NCI-H2029 (cell line): ENCODE data around the gene PSAPL1.
A peak's percentile ranks its signal among the peaks of the same experiment; 100 is the strongest.

Experiments used
- DNase-seq: peaks from one replicate; lab custom pipeline; 2025; lab: John Stamatoyannopoulos, UW

Gene PSAPL1

DNA sequence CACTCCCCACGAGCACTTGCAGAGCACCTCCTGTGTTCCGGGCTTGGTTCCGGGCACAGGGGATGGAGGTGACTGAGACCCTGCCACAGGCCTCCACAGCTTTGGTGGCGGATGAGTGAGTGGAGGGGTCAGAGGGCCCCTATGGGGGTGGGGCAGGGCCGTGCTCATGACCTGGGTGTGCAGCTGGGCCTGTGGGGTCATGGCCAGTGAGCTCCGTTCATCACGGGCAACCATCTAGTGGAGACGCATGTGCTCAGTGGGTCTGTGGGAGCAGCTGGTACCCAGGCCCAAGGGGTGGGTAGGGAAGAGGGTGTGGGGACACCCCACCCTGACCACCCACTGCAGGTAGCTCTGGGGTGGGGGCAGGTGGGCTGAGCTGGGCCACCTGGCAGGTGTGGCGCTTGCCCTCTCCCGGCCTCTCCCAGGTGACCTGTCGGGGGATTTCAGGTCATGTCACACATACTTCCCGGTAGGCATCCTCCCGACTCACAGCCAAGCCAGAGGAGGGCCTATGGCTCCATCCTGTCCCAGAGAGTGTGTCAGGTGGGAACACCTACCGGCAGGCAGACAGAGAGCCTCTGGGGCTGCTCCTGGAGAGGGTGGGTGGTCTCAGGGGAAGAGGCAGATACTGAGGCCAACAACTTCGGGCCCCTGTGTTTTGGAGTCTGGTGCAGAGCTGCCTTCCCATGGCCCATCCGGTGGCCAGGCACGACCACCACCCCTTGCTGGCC lies 3.6 kb downstream of the PSAPL1 start:
- no peak for DNase-seq

DNA sequence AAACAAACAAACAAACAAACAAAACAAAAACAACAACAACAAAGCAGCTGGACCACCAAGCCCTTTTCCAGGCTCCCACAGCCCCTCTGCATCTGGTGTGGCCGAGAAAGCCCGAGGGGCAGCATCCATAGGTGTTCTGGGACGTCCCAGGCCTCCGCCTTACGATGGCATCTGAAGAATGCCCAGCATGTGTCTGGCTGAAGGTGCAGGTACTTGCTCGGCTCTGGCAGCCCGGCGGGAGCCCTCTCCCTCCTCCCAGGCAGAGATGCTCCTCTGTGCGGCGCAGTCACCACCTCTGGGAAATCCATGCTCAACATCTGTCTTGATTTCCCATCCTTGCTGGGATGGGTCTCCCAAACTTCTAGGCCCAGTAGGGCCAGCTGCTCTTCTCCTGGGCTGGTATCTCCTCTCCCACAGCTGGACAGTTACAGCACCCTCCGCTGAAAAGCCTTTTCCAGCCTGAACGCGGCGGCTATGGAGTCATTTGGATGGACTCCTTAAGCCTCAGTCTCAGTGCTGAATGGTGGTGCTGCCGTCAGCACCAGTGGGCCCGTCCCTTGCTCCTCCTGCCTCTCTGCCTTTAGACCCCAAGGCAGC lies 4.3 kb downstream of the PSAPL1 start:
- DNase-seq = no peak

DNA sequence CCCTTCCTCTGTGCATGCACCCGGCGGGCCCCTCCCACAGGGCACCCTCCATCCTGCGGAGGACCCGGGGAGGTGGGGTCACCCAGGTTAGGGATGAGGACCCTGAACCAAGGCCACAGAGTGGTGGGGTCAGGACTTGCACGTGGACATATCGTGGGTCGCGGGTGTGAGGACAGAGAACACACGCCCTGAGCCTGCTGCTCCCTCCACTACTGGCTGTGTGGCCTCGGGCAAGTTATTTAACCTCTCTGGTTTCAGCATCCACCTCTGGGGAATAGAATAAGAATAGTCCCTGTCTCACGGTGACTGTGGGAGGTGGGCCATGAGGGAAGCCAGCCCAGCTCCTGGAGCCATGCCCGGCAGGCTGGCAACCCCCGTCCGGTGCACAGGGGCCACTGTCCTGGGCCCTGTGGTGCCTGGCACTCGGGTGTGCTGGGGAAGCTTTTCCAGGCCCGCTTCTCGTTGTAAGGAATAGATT lies 5.1 kb downstream of the PSAPL1 start:
- DNase-seq = no peak

DNA sequence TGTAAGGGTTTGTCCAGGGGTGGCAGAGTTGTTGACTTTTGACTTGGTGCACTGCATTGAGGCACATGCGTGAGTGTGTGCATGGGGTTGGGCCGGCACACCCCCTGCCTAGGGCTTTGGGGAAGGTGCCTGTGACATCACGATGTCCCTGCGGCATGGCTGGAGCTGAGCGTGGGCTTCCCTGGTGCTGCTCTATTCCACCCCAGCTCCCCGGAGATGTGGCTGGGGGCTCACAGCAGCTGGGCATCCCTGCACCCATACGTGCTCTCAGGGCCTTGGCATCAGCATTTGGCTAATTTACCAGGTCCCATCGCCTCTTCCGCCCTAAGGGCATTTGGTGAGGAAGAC lies 5.7 kb downstream of the PSAPL1 start:
- no peak for DNase-seq

DNA sequence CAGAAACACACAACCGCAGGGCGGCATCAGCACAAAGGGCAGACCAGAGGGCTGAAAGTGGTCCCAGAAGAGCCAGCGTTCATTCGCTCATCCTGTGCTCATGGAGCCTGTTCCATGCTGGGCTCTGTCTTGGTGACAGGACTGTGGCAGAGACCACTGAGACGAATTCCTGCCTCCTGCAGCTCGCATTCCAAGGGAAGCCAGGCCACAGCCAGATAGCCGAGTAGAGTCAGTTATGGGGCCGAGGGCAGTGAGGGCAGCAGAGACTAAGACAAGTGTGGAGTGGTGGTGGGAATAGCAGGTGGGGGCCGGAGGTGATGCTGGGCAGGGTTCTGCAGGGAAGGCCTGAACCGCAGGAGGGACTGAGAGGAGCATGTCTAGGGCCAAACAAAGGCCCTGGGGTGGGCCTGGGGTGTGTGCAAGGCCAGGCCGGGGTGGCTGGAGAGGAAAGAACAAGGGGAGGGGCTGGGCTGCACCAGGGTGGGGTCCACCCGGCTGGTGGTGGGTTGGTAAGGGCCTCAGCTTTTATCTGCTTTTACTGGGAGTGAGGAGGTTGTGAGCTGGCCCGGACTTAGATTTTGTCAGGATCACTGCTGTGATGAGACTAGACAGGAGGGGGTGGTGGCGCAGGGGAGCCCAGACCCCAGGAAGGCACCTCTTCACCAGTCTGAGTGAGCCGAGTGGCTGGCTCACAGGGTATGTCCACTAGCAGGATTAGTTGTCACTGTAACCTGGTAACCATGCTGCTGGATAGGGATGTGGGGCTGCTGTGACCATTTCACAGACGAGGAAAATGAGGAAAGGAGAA lies 6.3 kb downstream of the PSAPL1 start:
- DNase-seq = no peak

DNA sequence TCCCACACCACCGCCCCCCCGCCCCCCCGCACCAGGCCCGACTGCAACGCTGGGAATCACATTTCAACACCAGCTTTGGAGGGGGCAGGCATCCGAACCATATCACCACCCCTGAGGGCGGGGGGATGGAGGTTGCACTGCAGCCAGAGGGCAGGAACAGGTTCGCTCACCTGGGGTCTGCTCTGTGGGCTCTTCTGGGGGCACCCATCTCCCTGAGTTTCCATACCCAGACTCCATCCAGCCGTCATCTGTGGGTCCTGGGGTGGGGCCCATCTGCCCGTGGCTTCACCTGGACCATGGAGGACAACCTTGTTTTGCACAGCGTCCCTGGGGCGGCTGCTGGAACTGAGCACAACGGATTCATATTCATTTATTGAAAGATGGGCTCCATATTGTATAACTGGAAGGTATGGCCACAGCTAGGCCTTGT lies 6.9 kb downstream of the PSAPL1 start:
- no peak for DNase-seq

DNA sequence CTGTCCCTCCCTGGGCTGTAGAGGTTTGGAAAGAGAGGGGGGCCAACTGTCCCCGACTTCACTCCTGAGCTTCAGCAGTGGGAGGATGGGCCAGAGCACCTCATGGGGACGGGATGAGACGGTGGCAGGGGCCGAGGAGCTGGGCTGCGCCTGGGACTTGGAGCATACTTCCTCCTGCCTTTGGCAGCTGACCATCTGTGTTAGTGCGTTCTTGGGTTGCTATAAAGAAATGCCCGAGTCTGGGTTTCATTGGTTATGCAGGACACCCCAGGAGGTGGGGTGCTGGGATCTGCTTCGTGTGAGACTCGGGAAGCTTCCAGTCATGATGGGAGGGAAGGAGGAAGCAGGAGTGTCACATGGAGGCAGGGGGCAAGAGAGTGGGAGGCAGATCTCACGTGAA lies 7.4 kb downstream of the PSAPL1 start:
- DNase-seq = no peak

DNA sequence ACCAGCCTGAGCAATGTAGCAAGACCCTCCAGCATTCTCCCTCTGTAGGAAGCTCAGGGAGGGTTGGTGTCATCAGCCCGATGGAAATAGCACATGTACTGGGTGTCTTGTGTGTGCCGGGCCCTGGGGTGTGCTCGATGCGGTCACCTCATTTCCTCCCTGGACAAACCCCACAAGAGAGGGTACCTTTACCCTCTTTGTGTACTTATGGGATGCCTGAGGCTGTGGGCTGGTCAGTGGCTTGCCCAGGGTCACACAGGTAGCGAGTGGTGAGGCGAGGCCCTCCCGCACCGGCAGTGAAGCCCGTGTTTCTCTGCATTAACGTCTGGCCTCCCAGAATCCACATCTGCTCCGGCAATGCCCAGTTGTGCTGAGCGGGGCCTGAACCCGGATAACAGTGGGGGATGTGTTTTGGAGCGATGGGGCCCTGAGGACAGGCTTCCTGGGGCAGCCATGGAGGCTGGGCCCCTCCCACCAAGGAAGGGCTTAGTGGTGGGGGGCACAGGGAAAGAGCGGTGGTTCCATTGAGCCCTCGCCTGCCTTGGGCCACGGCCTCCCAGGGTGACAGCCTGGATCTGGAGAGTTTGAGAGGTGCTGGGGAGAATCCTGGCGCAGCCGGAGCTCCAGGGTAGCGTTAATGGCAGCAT lies 8.1 kb downstream of the PSAPL1 start:
- no peak for DNase-seq

DNA sequence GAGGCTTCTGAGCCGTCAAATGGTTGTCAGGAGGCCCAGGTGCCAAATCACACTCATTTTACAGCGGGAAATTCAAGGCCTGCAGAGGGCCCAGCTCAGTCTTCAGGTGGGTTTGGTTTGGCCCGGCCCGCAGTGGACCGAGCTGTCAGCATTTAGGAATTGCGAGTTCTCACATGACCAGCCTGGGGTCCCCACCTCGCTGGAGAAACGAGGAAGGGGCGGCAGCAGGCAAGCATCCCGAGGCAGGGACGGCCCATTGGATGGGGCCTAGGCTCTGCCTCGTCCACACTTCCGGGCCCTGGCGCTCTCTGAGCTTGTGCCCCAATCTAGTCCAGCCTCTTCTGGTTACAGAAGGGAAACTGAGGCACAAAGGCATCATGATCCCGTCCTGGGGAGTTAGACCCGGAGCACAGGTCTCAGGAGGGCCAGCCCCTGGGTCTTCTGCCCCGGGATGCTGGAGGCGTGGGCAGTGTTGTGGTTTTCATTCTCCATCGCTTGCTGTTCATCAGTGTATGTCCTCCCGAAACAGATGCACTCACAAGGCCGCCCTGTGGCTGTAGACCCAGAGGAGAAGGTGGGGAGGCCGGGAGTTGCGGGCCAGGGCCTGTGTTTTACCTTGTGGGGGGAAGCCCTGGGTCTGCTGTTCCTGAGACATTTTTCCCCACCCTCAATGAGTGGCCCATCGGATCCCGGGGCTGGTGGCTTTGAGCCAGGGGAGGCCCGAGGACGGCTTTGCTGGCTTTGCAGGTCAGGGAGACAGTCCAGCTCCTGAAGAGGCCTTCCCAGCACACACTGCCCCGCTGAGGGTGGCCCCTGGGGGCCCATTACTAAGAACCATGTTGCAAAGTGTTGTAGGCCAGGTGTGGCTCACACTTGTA lies 8.9 kb downstream of the PSAPL1 start:
- no peak for DNase-seq

DNA sequence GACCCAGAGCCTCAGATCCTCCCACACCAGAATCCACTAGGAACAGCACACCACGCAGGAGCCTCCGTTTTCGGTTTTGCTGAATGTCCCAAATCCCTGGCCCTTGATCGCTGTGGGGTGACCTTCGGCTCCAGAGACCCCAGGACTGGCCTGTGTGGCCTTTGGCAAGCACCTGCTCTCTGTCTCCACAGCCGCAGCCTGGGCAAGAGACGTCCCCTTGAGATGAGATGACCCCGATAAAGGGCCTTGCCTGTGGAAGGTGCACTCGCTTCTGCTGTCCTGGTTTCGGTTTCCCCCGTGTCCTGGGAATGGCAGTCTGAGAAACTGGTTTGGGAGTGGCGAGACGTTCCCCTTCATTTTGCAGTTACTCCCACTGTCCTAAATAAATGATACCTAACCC lies 9.6 kb downstream of the PSAPL1 start:
- no peak for DNase-seq

DNA sequence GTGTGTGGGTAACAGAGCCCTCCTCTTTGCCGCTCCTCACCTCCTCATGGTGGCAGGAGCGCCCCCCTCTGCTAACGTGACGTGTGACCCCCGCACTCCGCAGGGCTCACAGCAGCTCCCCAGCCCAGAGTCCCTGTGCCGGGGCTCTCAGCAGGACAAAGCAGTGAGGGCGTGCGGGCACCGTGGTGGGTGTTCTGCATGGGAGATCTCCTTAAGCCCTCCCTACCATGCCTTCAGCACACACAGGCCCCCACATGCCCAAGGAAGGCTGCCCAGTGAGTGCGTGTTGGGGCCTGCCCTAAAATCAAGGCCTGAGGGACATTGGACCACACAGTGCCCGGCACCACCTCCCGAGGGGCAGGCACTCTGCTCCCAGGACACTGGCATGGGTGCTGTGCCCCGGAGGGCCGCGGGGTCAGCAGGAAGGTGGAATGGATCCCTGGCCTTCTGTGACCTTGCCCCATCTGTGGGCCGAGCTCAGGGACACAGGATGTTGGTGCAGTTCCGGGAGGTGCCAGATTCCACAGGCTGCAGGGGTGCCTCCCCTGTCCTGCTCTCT lies 10.1 kb downstream of the PSAPL1 start:
- no peak for DNase-seq

DNA sequence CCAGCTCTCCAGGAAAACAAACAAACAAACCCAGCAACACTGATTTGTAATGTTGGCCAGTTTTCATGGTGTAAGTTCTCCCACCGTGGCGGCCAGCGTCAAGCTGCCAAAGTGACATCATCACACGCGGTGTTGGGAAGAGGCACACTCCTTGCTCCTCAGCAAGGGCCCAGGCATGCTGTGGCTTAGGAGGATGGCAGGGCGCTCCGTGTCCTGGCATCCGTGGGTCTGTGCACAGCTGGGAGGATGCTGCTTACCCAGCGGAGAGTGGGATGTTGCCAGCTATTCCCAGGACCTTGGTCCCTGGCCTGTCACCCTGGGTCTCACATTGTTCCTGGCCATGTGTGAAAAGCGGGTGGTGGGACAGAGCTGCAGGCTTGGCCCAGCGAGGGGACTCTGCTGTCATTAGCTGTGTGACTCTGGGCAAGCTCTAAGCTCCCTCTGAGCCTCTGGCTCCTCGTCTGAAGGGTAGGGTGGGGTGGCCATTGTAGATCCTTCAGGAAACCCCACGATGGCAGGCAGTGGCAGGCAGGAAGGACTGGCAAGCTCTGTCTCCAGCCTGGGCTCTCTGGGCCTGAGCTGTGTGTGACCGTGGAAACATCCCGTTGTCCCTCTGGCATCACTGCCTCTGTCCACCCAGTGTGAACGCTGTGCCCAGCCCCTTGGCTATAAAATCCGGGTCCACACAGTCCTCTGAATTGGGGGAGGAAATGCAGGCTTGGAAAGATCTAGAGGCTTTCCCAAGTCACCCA lies 10.8 kb downstream of the PSAPL1 start:
- no peak for DNase-seq

DNA sequence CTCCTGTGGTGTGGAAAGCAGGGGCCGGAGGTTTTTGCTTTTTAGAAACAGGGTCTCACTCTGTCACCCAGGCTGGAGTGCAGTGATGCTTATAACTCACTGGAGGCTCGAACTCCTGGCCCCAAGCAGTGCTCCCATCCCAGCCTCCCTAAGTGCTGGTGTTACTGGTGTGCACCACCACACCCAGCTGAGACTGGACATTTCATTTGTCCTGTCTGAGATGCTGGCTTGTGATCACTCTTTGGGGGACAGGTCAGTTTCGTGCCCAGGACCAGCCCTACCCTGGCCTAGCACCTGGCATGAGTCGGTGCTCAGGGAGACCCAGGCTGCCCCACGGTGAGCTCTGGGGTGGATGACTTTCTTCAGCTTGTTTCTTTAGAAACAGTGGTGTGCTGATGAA lies 11.3 kb downstream of the PSAPL1 start:
- no peak for DNase-seq

DNA sequence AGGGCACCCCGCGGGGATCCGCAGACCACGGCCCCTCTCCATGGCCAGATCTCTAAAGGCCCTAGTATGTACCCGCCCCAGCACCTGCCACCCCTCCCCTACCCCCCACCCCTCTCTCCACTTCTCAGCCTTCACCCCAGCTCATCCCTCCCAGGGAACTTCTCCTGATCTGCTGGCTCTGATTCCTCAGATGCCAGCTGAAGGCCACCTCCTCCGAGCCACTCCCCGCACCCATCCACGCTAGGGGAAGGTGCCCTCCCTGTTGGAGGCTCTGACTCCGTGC lies 11.9 kb downstream of the PSAPL1 start:
- no peak for DNase-seq

DNA sequence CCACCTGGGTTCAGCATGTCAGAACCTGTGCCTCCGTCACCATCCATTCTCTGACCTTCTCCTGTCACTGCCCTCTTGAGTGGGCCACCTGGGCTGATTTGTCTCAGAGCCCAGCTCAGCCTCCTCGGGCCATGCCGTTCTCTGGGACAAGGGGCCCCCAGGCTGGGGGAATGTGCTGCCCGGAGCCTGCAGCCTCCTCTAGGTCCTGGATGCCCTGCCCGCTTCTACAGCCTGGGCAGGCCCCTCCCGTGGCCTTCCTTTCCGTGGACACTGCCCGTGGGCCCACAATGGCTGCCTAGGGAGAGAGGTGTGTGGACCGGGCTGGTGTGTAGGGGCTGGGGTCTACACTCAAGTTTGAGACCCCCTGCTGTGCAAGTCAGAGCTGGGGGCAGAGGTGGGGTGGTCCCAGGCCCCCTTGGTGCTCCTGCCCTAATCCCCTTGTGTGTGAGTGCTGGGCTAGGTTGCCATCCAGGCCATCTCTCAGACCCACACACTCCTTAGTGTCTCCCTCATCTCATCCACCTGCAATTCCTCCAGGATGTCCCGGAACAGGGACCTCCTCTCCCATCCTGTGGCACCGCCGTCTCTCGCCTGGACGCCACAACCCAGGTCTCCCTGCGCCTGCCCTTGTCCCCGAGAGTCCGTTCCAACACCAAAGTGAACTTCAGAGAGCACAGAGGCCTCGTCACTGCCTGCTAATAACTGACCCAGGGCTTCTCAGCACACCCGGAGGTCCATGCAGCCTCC lies 12.4 kb downstream of the PSAPL1 start:
- DNase-seq = no peak

DNA sequence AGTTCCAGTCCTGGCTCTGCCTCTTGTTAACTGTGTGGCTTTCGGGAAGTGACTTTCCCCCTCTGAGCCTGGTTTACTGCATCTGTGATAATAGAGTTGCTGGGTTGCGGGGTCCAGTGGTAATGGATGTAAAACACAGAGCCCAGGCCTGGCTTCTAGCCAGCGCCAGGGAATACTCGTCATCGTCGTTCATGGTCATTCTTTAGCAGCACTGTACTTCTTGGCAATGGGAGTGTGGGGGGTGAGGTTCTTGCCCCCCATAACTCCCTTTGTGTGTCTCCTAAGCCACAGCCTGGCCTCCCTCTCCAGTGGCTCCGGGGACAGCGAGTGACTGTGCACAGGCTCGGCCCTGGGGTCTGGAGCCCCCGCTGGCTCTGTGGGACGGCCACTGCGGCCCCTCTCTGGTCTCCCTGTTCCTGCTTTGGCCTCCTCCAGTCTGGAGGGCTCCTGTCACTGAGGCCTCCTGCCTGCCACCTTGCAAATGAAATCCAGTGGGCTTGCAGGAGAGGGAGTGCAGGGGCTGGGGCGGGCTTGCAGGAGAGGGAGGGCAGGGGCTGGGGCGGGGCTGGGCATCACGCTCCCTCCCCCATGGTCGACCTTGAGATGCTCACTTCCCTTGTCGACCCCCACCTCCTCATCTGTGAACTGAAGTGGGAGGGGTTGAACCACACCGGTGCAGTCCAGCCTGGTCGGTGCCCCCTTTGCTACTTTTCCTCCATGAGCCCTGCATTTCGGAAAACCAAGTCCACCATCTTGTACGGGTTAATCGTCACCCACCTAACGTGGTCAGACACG lies 13.2 kb downstream of the PSAPL1 start:
- DNase-seq = no peak

DNA sequence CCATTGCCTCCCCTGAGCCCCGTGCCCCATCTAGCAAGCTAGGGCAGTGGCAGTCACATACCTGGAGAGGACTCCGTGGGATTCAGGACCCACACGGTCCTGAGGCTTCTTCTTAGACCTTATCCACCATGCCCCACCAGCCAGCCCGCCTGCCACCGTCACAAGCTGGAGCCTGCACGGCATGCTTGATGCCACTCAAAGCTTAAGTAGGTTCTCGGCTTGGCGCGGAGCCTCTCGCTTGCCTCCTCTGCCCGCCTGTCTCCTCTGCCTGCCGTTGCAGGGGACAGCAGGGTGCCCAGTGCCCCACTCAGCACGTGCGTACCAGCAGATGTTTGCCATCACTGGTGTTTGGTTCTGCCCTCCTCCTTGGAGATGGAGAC lies 14.1 kb downstream of the PSAPL1 start:
- peak; percentile 72 for DNase-seq

DNA sequence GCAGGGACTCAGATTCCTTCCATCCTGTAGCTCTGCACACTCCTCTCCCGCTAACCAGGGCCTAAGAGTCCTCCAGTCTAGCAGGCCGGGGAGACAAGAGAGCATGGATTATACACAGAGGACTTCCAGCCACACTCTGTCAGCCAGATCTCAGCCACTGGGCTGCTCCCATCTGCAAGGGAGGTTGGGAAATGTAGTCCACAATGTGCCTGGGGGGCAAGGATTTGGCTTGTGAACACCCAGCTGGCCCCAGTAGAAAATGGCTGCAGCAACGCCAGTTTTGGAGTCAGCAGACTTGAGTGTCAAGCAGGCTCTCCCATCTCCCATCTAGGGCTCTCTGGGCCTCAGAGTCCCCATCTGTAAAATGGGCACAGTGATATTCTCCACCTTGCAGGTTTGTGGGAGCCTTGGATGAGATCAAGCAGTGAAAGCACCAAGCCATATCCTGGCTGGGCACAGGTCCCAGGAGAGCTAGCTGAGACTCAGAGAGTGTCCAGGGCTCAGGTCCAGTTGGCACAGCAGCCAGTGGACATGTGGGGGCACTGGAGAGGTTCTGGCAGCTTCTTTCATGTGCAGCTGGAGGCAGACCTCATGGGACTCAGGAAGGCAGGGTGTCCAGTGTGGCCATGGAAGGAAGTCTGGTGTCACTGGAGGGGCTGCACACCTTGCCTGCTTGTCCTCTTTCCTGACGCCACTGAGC lies 14.6 kb downstream of the PSAPL1 start:
- DNase-seq = peak; percentile 34
